HG02610 (cell line): Measurements from ENCODE around the gene UCHL3.

Source experiments
- ATAC-seq: cut with Tn5 transposase; IDR thresholded peaks from one replicate; pipeline ENCODE4 v1.9.1; 2021; ENCODE audit warnings: mild to moderate bottlenecking, moderate library complexity; ENCODE audit not compliant: unreplicated experiment

The UCHL3 gene

DNA sequence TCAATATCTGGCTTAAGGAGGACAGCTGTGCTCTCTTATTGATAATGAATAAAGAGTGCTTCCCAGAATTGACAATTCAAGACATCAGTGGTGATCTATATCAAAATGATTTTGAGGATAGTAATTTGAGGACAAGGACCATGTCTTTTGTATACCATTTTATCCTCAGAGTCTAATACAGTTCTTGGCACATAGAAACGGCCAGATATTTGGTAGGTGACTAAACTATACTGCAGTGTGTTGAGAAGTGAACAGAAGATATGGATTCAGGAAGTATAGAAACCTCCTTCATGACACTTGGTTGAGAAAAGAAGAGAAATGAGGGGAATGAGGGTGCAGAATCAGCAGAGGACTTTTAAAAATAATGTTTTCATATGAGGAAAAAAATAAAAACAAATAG, 70.4 kb downstream of the UCHL3 start:
- ATAC-seq: no peak

DNA sequence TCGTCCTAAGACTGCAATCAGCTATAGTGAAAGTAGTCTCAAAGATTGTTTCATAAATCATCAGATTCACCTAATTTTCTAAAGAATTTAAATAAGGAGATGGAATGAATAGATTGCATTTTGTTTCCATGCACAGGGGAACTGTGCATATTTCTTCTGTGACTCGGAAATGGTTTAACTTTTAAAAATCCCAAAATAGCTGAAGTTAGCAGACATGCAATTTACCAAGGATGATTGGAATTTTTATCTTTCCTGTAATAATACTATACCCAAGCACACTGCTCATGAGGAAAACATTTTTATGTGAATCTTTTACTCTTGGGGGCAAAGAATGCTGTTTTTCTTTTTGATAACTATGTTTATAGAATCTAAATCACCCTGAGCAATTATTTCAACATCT, 71.6 kb downstream of the UCHL3 start:
- ATAC-seq: no peak

DNA sequence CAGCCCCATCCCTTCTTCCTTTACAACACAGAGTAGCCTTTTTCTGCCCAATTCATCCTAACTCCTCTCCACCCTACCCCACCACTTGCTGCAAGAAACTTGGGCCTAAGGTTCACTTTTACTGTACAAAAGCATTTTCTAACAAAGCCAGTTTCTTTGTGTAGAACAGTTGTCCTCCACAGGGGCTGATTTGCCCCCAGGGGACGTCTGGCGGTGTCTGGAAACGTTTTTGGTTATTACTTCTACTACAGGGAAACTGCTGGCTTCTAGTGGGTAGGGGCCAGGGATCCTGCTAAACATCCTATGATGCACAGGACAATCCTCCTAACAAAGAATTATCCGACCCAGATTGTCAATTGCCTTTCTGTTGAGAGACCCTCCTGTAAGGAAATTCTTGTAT, 79.2 kb downstream of the UCHL3 start:
- no peak for ATAC-seq

DNA sequence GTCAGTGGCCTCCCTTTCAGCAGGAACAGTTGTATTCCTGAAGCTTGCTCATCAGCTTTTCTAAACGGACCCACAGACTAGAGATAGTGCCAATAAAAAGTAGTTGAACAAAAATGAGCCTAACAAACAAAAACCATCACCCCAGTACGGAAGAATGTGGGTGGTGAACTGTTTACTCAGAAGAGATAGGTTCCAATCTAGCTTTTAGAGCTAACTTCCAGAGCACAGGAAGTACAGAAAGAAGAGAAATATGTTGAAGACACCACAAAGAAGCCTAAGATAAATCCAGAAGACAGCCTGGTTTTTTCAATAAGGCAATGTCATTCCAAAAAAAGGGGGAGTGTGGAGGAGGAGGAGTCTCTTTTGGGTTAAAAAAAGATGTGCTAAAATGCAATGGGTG, 83.7 kb downstream of the UCHL3 start:
- no peak for ATAC-seq

DNA sequence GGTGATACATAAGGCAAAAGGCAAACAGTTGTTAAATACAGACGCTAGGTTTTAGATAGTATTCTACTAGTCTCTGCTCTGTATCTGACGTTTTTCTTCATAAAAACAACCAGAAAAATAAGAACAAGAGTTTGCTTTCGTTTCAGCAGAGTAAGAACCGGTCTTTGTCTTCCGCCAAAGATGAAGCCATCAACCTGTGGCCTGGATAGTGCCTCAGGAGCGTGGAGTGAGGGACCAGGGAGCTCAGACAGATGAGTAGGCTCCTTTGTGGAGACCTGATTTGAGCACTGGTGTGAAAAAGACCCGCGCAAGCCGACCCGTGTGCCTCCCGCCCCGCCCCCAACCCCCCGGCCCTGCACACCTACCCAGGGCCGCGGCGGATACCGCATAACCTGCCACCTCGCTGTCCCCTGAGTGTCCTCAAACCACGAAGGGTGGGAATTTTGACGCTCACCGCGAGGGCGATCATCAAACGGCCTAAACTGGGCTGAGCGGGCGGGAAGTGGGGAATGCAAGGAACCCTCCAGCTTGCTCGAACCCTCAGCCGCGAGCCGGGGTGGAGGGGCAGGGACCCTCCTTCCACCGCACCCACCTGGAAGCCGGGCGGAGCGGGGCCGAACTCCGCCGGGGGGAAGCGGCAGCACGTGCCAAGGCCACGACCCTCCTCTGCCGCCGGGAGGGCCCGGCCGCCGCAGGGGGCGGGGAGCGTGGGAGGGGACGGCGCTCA, 85.7 kb downstream of the UCHL3 start:
- no peak for ATAC-seq

DNA sequence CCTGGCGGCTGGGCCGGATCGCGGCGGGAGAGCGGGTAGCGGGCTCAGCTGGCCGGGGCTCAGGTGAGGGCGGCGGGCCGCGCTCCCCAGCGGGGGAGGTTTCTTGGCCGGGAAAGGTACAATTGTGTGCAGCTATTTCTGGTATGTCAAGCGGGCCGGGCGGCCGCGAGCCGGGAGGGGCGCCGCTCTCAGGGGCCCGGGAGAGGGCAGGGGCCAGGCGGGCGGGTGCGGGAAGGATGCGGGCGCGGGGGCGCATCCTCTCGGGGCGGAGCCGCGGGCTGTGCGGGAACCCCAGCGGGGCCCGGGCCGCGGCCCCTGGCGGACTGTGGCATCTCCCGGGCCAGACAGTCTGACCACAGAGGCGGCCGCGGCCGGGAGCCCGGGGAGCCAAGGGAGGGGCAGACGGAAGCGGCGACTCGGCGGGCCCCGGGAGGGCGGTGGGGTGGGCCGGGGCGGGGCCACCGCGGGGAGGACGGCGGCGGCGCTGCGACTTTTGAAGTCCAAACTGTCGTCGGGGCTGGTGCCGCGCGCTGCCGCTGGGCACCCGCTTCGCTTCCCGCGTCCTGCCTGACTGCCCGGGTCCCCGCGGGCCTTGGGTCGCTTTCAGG, 86.3 kb downstream of the UCHL3 start, which contains the start of gene LMO7:
Gene LMO7 (plus strand): TSS at position 503 of the 608 bp plus-strand sequence. CDS start 328 bp downstream, outside the sequence.
- ATAC-seq: peak; percentile 52

DNA sequence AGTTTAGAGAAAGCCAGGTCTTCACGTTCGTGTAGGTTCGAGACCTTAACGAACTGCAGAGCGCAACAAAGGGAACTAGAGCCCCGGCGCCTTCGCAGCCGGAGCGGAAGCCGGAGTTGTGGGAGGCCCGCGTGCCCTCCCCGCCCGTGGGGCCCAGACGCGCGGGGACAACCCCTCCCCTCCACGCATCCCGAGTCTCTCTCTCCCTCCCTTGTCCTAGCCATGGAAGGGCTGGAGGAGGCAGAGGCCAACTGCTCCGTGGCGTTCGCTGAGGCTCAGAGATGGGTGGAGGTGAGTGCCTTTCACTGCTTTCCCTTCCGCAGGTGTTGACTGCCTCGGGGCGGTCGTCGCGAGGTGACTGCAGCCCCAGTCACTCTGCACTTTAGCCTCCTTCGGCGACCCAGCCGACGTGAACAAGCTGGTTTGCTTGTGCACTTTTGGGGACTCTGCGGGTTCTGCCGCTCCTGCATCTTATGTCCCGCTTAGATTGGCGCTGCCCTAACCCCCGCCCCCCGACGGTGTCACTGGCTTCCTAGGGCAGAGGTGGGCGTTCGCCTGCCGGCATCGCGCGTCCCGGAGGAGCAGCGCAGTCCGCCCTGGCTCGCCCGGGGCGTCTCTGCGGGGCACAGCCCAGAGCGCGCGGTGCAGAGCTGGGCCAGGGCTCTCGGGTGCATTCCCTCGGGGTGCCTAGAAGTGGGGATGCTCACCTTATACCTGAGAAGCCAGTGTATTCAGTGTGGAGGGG, 87.0 kb downstream of the UCHL3 start:
- ATAC-seq: peak; percentile 47

DNA sequence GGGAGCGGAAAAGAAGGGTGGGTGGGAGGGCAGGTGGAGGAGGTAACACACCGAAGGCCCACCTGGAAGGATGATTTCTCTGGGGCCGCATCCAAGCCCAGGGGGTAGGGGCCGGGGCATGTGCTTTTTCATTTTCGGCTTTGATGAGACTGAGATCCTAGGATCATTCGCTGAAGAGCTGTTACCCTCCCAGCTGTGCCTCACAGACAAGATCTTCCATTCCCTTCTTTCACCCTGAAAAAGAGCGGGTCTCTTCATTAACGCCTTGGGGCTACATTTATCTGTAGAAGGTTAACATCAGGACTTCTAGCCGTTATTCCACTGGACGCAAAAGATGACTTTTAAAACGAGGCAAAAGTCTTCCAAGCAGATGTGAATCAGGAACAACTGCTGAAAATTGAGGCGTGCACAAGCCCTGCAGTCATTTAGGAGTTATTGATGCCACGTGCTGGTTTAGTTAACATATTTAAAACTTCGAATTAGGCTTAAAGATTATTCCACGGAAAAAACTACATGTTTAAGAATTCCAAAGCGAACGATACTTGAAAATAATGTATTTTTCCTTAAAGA, 87.7 kb downstream of the UCHL3 start:
- ATAC-seq: no peak

DNA sequence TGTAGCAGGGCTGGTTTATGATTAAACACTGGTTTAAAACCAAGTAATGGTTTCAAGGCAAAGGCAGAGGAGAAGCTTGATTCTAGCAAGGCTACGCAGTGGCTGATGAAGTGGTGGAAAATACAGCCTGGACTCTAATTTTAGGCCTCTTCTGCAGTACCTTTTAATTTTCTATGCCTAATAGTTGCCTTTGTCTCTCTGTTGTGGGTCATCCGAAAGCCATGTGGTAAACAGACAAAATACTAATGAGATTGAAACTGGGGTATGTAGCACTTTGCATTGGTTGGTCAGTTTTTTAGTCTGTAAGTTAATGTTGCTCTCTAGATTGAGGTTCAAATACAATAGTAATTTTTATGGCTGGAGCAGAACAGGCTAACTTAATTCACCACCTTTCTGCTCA, 89.9 kb downstream of the UCHL3 start:
- no peak for ATAC-seq

DNA sequence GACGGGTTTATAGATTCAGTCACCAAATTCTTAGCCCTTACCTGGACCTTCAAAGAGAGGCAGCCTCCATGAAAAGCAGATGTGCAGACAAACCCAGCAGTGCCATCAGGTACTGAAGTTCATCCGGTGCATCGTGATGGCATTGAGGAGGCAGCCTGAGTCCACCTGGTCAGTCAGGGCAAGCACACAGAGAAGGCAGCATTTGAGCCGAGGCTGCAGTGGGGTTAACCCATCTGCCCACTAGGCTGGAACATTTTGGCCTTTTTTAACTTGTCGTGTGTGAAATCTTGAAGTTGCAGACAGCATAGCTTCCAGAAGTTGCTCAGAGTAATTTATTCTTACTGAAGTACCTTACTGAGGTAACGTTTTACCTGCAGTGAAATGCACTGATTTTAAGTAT, 91.4 kb downstream of the UCHL3 start:
- ATAC-seq: no peak

DNA sequence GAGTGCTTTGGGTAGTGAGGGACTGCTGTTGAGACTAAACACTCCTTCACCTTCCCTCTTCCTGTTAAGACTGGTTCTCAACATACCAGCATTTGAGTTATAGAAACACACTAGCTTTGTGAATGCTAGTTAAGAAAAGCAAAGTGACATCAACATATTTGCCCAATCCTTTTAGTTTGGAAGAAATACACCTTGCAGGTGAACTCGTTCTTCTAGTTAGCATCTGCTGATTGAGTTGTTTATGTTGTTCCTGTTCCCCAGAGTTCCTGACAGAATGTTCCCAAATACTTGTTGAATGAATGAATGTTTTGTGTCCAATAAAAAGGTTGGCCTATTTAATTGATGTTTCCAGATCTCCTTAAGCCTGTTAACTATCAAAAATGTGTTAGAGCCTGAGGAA, 93.6 kb downstream of the UCHL3 start:
- no peak for ATAC-seq

DNA sequence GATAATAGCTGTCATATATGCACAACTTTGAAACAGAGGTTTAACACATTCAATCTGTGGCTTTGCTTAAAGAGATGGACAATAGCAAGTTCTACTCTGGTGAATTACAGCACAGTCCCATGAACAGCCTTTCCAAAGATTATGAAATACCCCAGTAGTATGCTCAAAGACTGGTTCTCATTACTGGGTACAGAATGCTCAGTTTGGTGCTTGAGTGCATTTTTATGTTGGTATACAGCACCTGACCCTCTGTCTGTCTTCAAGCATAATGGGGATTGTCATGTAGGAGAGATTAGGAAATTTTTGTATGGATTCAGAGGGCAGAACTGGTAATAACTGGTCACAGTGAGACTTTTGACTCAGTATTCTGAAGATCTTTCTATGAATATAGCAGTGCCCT, 94.1 kb downstream of the UCHL3 start:
- no peak for ATAC-seq

DNA sequence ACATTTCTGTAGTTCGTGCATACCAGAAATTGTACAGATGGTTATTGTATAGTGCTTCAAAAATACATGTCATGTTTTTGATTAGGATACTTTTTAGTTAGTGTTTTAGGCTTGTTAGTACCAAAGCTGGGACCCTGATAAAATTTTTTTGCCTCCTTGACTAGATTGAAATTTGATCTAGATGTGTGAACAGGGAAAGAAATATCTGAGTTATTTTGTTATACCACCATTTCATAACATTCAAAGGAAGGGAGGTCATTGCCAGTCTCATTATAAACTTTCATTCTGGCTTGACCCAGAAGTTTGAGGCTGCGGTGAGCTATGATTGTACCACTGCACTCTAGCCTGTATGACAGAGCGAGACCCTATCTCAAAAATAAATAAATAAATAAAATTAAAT, 95.5 kb downstream of the UCHL3 start:
- no peak for ATAC-seq

DNA sequence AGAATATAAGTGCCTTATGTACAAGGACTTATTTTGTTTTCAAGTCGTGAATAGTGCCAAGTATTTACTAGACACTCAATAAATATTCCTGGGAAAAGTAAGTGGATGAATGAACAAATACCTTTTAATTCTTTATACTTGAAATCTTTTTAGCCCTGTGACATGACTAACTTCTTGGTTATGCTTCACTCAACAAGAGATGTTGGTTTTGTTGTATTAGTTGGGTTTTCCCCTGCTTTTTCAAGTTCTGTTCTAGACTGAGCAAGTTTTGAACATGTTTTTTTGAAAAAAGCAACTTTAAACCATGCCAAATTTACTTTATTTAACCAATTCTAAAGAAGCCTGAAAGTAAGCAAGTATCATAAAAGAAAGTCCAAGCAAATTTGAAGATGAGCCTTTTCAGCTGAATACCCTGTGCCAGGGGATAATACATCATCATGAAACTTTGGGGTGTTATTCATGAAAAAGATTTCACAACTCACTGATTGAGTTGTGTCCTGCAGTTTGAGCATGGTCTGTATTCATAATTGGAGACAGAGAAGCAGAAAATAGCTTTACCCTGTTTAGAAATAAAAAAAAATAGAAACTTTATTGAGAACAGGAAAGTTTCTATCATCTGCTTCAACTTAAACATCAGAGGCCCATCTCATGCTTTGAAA, 97.7 kb downstream of the UCHL3 start:
- peak; percentile 90 for ATAC-seq

DNA sequence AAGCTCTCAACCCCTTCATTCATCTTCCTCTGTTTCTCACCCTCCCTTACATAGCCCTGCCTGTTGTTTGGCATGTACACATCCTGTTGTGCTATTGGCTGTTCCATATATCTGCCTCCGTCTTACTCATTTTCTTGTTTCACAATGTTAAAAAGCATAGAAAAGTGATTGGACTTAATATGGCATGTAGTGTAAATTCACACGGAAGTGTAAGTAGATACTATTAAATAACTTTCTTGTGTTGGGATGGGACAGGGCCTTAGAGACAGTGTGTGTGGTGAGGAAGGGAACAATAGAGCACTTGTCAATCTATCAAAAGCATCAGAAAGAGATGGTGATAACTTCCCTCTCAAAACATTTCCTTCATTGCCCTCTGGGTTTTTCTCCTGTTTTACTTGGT, 98.9 kb downstream of the UCHL3 start:
- no peak for ATAC-seq

DNA sequence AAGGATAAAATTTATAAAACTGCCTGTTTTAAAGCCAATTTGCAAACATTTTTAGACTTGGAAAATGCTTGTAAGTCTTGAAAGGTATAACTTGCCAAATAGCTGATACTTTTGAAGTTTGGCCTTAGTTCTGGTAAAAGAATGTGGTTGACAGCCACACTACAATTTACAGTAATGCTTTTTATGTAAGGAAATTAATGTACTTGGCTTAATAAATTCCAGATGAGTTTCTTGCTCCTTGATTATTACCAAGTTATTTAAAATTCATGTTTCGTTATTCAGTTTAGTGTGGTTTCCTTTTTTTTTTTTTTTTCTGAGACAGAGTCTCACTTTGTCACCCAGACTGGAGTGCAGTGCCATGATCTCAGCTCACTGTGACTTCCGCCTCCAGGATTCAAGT, 101.4 kb downstream of the UCHL3 start:
- no peak for ATAC-seq

DNA sequence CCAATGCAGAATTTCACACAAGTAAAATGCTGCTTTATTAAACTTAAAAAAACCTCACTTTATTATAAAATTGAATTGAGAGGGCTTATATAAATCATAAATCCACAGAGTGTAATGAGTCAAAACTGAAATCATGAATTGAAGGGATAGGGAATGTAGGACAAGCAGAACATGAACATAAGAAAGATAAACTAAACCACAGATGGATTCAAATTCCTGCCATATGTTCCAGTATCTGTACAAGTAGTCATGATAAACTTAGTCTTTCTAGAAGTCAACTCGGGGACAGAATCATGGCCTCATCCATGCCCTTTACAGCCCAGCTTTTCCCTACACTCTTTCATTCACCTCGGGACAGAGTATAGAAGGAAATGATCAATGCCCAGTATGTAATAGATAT, 103.1 kb downstream of the UCHL3 start:
- no peak for ATAC-seq
